HG02885 (cell line): ENCODE measurements around the gene ZNF70.
A peak's percentile ranks its signal among the peaks of the same experiment; 100 is the strongest.

Experiments used
- ATAC-seq: cut with Tn5 transposase; IDR thresholded peaks from one replicate; pipeline ENCODE4 v1.9.1; 2021; ENCODE audit warnings: mild to moderate bottlenecking; ENCODE audit not compliant: unreplicated experiment, poor library complexity

ZNF70 gene

DNA sequence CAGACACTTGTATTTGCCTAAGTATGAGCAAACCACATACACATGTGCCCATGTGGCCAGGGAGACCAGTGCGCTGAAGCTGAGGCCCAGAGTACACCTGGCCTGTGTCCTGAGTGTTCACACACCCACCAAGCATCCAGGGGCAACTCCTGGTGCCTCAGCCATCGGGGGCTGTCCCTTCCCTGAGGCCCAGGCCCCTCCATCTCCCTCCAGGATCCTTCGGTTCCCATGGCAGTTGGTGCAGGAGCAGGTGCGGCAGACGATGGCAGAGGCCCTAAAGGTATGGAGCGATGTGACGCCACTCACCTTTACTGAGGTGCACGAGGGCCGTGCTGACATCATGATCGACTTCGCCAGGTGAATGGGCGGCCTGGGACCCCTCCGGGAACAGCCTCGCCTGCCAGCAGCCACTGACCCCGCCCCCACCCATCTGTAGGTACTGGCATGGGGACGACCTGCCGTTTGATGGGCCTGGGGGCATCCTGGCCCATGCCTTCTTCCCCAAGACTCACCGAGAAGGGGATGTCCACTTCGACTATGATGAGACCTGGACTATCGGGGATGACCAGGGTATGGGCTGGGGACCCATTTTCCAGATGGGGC, 29.3 kb upstream of the ZNF70 start:
- ATAC-seq = no peak

DNA sequence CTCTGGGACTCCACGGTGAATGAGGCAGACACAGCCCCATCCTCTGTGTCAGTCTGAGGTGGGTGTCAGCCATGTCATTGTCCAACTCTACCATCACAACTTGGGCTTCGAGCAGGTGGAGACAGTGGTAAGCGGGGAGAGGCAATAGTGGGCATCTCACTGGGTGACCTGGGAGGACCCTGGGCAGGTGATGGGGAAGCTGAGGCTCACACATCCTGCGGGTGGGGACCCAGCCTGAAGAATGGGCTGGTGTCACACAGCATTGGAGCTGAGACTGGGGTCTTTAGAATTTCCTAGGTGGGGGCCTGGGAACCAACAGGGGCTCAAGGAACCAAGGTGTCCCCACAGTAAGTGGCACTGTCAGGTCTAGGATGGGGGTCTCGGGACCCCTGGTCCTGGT, 28.8 kb upstream of the ZNF70 start:
- no peak for ATAC-seq

DNA sequence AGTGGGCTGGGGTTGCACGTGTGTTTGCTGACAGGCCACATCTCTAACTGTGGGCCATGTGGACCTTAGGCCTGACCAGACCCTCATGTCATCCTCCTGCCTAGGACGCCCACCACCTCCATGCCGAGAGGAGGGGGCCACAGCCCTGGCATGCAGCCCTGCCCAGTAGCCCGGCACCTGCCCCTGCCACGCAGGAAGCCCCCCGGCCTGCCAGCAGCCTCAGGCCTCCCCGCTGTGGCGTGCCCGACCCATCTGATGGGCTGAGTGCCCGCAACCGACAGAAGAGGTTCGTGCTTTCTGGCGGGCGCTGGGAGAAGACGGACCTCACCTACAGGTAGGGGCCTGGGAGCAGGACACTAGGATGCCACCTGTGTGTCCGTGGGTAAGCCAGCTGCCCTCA, 28.2 kb upstream of the ZNF70 start:
- no peak for ATAC-seq

DNA sequence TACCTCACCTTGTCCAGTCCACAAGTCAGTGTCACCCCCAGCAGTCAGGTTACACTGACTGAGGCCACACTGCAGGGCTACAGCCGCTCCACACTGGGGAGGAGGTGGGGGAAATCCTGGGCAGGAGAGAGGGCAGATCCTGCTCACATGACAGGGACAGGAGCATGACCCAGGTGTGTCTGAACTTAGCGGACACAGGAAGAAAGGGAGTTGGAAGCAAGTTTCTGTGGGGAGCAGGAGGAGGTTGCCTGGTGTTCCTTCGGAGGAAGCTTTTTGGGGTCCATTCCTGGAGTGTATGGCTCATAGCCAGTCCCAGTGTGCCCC, 27.6 kb upstream of the ZNF70 start:
- ATAC-seq = no peak

DNA sequence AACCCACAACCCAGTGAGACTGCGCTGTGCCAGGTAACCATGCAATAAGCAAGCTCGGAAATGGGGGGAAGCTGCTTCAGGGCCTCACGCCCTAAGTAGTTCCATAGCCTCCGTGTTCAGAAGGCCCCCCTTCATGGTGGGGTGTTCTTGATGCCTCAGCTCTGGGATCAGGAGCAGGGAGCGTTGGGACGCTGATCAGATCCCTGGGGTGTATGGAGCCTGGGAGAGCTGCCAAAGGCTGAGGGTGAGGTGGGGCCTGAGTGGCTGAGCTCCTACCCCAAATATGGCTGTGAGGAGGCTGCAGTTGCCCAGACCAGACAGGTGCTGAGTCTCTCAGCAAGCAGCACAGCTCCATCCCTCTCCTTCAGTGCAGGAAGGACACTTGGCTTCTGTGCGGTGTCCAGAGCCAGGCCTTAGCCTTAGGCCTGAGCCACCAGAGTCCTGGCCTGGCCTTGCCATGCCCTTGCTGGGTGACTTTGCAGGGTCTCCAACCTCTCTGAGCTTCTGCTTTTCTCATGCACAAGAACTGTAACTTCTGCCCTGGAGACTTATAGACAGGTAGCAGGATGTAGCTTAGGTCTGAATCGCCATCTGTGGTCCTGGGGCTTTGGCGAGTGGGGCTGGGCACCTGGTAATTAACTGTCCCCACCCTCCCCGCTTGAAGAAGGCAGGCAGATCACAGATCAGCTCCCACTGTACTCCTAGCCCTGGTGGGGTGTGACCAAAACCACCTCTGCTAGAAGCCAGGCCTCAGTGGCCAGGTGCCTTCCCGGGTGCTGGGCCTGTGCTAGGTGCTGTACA, 27.1 kb upstream of the ZNF70 start:
- ATAC-seq = no peak

DNA sequence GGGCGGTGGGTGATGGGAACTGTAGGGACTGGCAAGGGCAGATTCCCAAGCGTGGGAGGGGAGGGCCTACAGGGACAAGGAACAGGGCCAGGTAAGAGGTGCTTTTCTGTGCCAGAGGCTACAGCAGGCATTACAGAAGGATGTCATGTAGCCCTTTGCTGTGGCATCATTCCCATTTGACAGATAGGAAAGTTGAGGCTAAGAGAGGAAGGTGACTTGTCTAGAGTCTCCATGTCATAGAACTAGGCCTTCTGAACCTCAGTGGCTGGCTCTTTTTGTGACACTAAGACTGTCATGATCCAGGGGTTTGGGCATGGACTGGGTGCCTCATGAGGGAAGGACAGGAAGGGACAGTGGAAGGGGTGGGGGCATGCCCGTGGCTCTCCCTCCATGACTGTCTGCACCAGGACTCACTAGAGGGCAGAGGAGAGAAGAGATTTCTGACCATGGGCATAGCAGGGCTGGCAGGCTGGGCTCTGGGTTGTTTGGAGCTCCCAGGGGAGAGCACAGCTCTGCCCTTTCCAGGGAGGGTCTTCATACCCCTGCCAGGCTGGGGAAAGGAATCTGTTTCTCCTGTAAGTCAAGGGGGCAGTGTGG, 25.0 kb upstream of the ZNF70 start:
- no peak for ATAC-seq

DNA sequence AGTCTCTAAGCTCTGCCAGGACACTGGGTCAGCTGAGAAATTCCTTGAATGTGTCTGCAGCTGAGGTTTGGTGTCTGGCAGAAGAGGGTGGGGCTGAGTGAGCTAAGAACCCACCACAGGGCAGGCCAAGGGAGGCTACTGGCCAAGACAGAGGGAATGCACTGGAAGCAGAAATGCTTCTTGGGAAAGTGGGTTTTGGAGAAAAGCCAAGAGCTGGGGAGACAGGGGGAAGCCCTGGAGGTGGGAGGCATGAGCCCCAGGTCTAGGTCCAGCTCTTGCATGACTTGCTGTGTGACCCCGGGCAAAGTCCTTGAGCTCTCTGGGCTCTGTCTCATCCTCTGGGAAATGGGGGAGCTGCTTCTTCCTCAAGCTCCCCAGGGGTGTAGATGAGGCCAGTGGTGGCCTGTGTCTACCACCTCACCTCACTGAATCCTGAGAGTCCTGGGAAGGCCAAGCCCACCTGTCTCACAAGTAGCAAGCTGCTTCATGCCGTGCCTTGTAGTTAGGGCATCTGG, 24.1 kb upstream of the ZNF70 start:
- no peak for ATAC-seq

DNA sequence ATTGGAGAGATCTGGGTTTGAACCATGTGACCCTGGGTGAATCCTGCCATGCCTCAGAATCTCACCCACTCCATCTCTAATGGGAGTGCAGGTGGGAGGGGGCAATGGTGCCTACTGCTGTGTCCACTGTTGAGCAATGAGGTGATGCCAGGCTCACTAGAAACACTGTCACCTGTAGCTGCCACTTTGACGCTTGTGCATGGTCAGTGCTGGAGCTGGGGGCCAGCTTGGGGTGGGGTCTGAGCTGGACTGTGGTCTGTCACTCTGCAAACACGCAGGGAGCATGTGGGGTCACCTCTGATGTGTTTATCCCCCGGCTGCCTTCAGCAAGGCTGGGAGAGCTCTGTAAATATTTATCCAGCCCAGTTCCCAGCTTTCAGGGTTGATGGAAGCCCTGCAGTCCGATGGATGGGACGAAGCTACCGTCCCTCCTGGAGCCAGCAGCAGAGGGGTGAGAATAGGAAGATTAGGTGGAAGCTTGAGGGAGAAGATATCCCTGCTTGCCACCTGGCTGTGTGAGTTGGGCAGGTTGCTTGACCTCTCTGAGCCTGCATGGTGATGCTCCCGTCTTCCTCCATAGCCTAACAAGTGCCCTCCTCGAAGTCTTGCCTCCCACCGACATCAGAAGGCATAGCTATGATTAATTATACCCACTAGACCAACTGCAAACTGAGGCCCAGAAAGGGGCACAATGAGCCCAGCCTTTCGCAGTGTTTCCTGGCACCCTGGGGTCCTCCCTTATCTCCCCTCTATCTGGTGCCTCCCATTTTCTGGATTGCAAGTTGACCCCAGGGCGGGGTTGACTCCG, 23.4 kb upstream of the ZNF70 start:
- ATAC-seq = no peak

DNA sequence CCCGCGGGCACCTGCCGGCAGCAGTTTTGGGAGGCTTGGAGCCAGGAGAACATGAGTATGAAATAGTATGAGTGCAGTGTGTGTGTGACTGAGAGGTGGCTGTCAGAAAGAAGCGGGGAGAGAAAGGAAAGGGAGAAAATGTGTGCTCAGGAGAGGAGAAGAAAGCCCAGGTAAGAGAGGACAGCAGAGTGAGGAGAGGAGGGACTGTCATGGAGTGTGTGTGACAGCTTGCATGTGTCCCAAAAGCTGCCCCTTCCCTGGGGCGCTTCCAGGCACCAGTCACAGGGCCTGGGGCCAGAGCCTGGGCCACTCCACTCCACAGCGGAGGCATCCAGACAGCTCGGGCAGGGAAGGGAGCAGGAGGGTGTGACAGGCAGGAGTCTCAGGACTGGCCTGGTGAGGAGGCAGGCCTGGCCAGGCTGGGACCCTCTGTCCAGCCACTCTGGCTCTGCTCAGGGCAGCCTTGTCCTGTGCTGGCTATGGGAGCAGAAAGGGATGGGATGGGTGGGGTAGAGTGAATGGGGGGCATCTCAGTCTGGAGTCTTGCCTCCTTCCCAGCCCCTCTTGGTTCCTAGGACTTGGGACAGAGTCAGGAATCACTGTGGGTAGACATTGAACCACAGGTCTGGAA, 22.7 kb upstream of the ZNF70 start:
- ATAC-seq = no peak

DNA sequence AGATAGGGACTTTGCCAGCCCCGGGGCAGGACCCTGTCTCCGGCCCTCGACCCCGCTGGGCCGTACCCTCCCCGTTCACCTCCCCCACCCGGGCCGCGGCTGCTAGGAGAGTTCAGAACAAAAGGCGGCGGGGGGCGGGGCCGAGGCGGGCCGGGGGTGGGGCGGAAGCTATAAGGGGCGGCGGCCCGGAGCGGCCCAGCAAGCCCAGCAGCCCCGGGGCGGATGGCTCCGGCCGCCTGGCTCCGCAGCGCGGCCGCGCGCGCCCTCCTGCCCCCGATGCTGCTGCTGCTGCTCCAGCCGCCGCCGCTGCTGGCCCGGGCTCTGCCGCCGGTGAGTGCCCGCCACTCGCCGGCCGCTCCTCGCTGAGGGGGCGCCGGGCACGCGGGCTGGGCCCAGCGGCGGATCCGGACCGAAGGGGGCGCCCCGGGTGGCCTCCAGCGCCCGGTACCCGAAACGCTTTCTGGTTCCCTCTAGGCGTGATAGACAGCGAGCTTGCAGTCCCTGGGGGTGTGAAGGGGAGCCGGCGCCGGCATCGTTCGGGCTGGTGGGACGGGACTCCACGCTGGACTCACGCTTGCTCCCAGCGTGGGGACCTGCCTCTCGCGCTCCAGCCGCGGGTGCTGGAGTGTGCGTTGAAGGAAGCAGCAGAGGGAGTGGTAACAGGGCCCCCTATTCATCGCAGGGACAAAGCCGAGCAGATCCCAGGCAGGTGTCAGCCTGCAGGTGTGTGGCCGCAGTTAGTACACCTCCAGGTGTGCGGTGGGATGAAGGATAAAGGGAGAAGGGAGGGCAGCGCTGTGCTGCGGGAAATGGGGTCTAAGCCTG, 21.9 kb upstream of the ZNF70 start, which contains the start of gene MMP11:
Gene MMP11, plus strand, starts transcription at position 201 of the 825 bp plus-strand sequence. Its CDS starts 22 bp downstream, at position 223.
- no peak for ATAC-seq

DNA sequence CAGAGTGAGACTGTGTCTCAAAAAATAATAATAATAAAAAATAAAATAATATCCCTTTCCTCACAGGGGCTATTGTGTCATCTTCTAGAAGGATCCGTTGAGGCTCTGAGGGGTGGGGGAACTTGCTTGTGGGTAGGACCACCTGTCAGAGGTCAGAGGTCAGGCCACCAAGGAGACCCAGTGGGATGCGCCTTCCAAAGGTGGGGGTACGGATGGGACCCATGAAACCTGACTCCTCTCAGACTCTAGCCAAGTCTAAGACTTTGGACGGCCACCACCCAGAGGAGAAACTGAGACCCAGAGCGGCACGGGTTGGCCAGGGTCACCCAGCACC, 21.4 kb upstream of the ZNF70 start:
- ATAC-seq = no peak

DNA sequence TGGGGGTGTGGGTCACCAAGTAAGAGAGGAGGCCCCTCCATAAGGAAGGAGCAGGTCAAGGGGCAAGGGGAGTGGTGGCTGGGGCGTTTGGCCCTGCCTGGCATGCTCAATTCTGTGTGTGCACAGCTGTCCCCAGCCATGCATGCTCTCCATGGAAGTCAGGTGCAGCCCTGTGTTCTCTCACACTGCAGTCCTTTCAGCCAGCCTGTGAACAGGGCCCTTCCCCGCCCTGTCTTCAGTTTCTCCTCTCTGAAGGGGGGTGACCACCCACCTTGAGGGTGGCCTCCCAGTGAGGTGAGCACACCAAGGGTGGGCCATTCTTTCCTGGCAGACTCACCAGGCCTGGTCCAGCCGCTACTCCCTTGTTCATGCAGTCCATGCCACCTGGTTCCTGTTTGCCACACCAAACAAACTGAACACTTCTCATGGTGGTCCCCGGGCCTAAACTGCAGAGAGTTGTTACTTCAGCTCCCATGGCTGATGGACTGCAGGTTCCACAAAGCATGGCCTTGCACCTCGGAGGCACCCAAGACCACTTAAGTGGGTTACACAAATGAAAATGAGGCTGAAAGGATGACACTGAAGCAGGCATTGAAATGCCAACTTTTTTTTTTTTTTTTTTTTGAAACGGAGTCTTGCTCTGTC, 18.5 kb upstream of the ZNF70 start:
- ATAC-seq = no peak

DNA sequence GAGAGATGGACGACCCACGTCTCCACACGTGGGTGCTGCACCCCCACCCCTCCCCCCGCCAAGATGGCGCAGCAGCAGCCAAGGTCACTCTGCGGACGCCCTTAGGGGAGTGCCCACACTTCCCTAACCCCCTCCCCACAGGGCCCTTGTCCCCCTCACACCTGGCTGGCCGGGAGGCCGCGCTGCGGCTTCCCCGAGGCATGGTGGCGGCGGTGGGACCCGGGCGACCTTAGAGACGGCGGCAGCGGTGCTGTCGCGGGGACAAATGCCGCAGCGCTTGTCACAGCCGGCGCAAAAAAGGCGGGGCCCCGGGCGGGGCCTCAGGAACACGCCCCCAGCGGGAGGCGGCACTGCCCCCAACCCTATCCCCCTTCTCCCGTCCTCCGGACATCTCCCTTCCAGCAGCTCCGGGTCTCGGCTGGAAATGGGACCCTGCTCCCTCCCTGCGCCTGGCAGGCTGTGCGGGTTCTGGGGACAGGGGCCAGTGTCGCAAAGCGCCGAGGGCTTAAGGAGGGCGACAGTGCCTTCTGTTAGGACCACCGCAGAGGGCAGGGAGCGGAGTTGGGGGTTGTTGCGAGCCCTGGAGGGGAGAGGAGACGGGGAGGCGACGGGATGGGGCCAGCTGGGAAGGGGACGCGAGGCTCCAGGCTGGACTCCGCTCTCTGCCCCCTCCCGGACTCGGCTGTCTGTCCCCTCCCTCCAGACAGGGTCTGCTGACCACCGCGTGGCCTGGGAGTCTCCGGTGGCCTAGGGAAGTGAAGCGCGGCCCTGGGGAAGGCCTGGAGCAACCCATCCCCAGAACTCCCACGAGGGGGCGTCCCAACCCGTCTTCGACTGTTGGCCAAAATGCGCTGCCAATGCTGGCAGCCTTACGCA, 17.0 kb upstream of the ZNF70 start, which contains the start of gene CHCHD10:
Gene CHCHD10, minus strand, starts transcription at position 300 of the 876 bp plus-strand sequence. Its CDS starts 98 bp downstream, at position 202.
- peak; percentile 60 for ATAC-seq

DNA sequence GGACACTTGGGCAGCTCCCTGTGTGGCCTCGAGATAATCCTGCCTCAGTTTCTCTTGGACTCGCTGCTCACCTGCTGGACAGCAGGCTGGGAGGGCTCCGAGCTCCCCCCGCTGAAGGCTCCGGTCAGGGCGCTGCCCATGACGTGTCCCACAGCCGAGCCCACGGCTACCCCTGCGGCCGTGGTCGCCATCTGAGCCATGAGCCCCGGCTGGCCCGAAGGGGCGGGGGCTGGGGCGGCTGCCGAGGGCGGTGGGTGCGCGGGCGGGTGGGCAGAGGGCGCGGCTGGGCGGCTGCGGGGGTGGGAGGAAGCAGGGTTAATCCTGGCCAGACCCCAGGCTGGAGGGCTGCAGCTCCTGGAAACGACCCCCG, 16.4 kb upstream of the ZNF70 start:
- ATAC-seq = no peak

DNA sequence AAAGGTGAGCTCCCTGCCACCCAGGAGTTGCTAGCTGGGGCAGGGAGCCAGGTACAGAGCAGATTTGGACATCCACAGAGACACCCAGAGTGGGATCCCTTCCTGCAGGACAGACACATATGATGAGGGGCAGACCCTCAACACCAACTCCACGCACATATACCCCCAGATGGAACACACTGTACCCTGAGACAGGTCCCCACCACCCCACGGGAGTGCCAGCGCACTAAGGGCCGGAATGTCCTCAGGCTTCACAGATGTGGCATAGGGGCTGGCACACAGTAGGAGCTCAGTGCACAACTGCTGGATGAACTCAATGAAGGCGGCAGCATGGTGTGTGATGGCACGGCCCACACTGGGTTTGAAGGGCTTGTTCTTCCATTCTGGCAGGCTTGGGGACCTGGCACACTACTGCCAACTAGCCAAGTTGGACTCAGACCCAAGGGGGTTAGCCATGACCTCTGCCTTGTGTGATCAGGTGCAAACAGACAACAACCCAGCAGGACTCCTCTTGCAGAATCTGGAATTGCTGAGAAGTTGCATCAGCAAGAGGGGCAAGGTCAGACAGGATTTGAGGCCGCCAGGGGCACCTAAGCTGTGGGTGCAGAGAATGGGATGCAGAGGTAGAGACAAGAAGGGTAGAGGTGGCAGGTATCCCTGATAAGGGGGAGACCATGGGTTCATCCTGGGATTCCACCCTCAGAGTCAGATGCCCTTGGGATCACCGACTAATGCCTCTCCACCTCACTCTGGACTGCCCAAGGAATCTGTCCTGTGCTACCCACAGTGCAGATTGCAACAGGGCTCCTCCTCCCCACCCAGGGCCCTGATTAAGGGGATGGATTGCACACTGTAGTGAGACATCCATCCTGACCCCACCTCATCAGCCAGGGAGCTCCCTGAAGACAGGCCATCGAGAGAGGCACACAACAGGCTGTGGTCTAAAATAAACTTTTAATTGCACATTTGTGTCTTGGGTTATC, 14.3 kb upstream of the ZNF70 start:
- no peak for ATAC-seq

DNA sequence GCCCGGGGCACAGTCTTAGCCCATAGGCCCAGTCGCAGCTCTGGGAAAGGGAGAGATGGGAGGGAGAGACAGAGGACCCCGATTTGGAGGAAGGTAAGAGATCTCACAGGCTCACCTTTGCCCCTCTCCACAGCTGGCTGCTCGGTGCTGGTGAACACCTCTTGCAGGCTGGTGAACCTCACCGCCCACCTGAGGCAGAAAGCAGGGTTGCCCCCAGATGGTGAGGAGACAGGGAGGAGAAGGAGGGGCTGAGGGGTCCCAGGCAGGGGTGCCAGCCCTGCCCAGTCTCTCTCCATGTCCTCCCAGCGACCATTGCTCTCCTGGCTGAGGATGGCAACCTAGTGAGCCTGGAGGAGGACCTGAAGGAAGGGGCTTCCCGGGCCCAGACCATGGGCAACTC, 13.0 kb upstream of the ZNF70 start:
- no peak for ATAC-seq

DNA sequence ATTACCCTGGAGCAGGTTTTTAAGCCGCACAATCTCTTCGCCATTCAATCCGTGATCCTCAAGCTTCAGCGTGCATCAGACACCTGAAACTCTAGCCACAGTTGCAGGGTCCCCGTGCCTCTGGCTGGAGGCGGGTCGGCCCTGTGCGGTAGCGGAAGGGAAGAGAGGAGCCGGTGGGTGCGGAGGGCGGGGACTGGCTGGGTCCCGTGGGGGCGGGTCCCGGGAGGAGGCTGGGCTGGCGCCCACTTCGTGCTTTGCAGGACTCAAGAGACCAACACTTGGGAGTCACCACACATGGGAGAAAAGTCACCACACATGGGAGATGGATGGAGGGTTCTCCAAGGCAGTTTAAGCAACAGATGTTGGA, 12.7 kb upstream of the ZNF70 start:
- ATAC-seq = no peak
